ENCODE measurements around the gene IDH3A.

IDH3A gene

GRCh38 chr15:78129077-78129750 lies 19.9 kb upstream of the IDH3A start:
- DNase-seq (ENCODE audit: low read depth) = no peak
- H3K4me3 ChIP-seq (ENCODE audit: control insufficient read depth, low read depth, low read length) = no peak overlapping the region
- TF ChIP-seq CTCF (conservative IDR thresholded peaks at IDR 0.05; ENCODE audit: control insufficient read depth, insufficient read depth, low read depth, low read length) = no peak

GRCh38 chr15:78129751-78130287 lies 19.3 kb upstream of the IDH3A start:
- no peak for TF ChIP-seq CTCF (conservative IDR thresholded peaks at IDR 0.05; ENCODE audit: control insufficient read depth, insufficient read depth, low read depth, low read length)
- no peak for DNase-seq (ENCODE audit: low read depth)

GRCh38 chr15:78130466-78131294 lies 18.5 kb upstream of the IDH3A start:
- no peak for TF ChIP-seq CTCF (conservative IDR thresholded peaks at IDR 0.05; ENCODE audit: control insufficient read depth, insufficient read depth, low read depth, low read length)
- no peak for DNase-seq (ENCODE audit: low read depth)
- peak overlapping the region; percentile 10 for H3K4me3 ChIP-seq (ENCODE audit: control insufficient read depth, low read depth, low read length)

More at GRCh38 chr15:78129751-78130287, 19.3 kb upstream of the IDH3A start:
- no peak overlapping the region for H3K4me3 ChIP-seq (ENCODE audit: control insufficient read depth, low read depth, low read length)

GRCh38 chr15:78131295-78132061 lies 17.7 kb upstream of the IDH3A start, which contains the start of gene CIB2:
Gene CIB2 (minus strand): TSS chr15:78131445. CDS start chr15:78131215, 230 bp downstream.
- peak within 1 kb of the TSS; percentile 57 for H3K4me3 ChIP-seq (ENCODE audit: control insufficient read depth, low read depth, low read length)
- peak; percentile 25 for DNase-seq (ENCODE audit: low read depth)
- TF ChIP-seq CTCF (conservative IDR thresholded peaks at IDR 0.05; ENCODE audit: control insufficient read depth, insufficient read depth, low read depth, low read length) = peak; percentile 16

GRCh38 chr15:78133801-78134200 lies 15.4 kb upstream of the IDH3A start:
- no peak for DNase-seq (ENCODE audit: low read depth)
- no peak overlapping the region for H3K4me3 ChIP-seq (ENCODE audit: control insufficient read depth, low read depth, low read length)
- TF ChIP-seq CTCF (conservative IDR thresholded peaks at IDR 0.05; ENCODE audit: control insufficient read depth, insufficient read depth, low read depth, low read length) = no peak

GRCh38 chr15:78139578-78139977 lies 9.6 kb upstream of the IDH3A start:
- TF ChIP-seq CTCF (conservative IDR thresholded peaks at IDR 0.05; ENCODE audit: control insufficient read depth, insufficient read depth, low read depth, low read length) = no peak
- DNase-seq (ENCODE audit: low read depth) = no peak
- no peak overlapping the region for H3K4me3 ChIP-seq (ENCODE audit: control insufficient read depth, low read depth, low read length)

Measured in fibroblast of mammary gland (primary cell).